A673 (cell line): Measurements from ENCODE around the gene CEP170B.

Experiments used
- EZH2 ChIP-seq: fragments of 200-600 bp; sonication (generic); IDR thresholded peaks from 2 replicates; pipeline ENCODE4 v1.6.1; 2017; ENCODE audit warnings: borderline replicate concordance, low read depth, mild to moderate bottlenecking, mixed read lengths, antibody characterized with exemption, low read length; ENCODE audit not compliant: poor library complexity, severe bottlenecking
- TF ChIP-seq, protein P1 (sequence below): fragments of 300-800, 200-600 bp; sonication (generic); conservative IDR thresholded peaks from 2 replicates; pipeline ENCODE4 v1.5.1; 2017; ENCODE audit warnings: low read depth, mild to moderate bottlenecking, antibody characterized with exemption, low read length, moderate library complexity, mixed read lengths

- TF ChIP-seq, protein P1, sequence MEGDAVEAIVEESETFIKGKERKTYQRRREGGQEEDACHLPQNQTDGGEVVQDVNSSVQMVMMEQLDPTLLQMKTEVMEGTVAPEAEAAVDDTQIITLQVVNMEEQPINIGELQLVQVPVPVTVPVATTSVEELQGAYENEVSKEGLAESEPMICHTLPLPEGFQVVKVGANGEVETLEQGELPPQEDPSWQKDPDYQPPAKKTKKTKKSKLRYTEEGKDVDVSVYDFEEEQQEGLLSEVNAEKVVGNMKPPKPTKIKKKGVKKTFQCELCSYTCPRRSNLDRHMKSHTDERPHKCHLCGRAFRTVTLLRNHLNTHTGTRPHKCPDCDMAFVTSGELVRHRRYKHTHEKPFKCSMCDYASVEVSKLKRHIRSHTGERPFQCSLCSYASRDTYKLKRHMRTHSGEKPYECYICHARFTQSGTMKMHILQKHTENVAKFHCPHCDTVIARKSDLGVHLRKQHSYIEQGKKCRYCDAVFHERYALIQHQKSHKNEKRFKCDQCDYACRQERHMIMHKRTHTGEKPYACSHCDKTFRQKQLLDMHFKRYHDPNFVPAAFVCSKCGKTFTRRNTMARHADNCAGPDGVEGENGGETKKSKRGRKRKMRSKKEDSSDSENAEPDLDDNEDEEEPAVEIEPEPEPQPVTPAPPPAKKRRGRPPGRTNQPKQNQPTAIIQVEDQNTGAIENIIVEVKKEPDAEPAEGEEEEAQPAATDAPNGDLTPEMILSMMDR = no peak
- no peak for TF ChIP-seq EZH2
Measured at GRCh38 chr14:104824353-104824997, 40.6 kb upstream of the CEP170B start.
